ENCODE measurements around the gene TLL1. TPM values are rescaled to one million over a fixed set of nuclear protein-coding genes. Genes with fewer than 3 reads are reported as not detected.

Gene TLL1
- total RNA-seq, 1 experiment from 2014 or later: 5.0 TPM

GRCh38 chr4:165927815-165928214 lies 54.8 kb downstream of the TLL1 start:
- no peak for TF ChIP-seq EZH2 (IDR thresholded peaks at IDR 0.05; ENCODE audit: low read length, unreplicated experiment)
- no peak for TF ChIP-seq CTCF (conservative IDR thresholded peaks at IDR 0.05; ENCODE audit: low read depth, low read length)
- no peak for TF ChIP-seq EZH2phosphoT487 (IDR thresholded peaks at IDR 0.05; ENCODE audit: borderline replicate concordance, low read length)
- DNase-seq: peak; percentile 25
- BruUV-seq (replicated peaks): no TSS peak
- H3K36me3 ChIP-seq (ENCODE audit: low read depth, low read length): no peaks in the 10 kb centered on the region
- POLR2A ChIA-PET (ENCODE audit: unreplicated experiment): no interaction called here
- ATAC-seq: peak; percentile 70
- H3K4me3 ChIP-seq (ENCODE audit: low read length): no peak overlapping the region
- H2AFZ ChIP-seq (ENCODE audit: low read length): peak overlapping the region; percentile 9; the same call in 1 of the 2 replicates
- no peaks in the 10 kb centered on the region for H3F3A ChIP-seq (ENCODE audit: low read length, unreplicated experiment)
- H3K79me2 ChIP-seq (ENCODE audit: low read length): no peaks in the 10 kb centered on the region
- H3K9ac ChIP-seq (ENCODE audit: low read length): no peak overlapping the region
- intact Hi-C loops (cut with micrococcal nuclease): no loop called here
- H3K4me2 ChIP-seq (ENCODE audit: low read length): no peak overlapping the region
- H3K27ac ChIP-seq (ENCODE audit: low read length): peak overlapping the region; percentile 19; the same call in 1 of the 2 replicates
- no peaks in the 10 kb centered on the region for H4K20me1 ChIP-seq (ENCODE audit: low read length)
- peaks cover 12% of the 10 kb centered on the region for H3K4me1 ChIP-seq (ENCODE audit: insufficient read depth, low read length)
- no peaks in the 10 kb centered on the region for H3K27me3 ChIP-seq (ENCODE audit: low read length)
- no peaks in the 10 kb centered on the region for H3K9me2 ChIP-seq (replicated peaks; ENCODE audit: low read length)
- CTCF ChIA-PET: no interaction called here
- no peaks in the 10 kb centered on the region for H3K9me3 ChIP-seq (ENCODE audit: low read length)

GRCh38 chr4:165928601-165929000 lies 55.6 kb downstream of the TLL1 start:
- no peaks in the 10 kb centered on the region for H3F3A ChIP-seq (ENCODE audit: low read length, unreplicated experiment)

More at GRCh38 chr4:165928601-165929000, 55.6 kb downstream of the TLL1 start:
- Histone ChIP-seq H3K9me2 (replicated peaks; ENCODE audit: low read length) (no peaks in the 10 kb centered on the region), H3K9me3 (ENCODE audit: low read length) (no peaks in the 10 kb centered on the region), H3K4me2 (ENCODE audit: low read length) (no peak overlapping the region), H3K79me2 (ENCODE audit: low read length) (no peaks in the 10 kb centered on the region), H3K4me3 (ENCODE audit: low read length) (no peak overlapping the region), H3K36me3 (ENCODE audit: low read depth, low read length) (no peaks in the 10 kb centered on the region), H3K4me1 (ENCODE audit: insufficient read depth, low read length) (peaks cover 12% of the 10 kb centered on the region), H2AFZ (ENCODE audit: low read length) (no peak overlapping the region), H3K9ac (ENCODE audit: low read length) (no peak overlapping the region), H4K20me1 (ENCODE audit: low read length) (no peaks in the 10 kb centered on the region), H3K27ac (ENCODE audit: low read length) (no peak overlapping the region), H3K27me3 (ENCODE audit: low read length) (no peaks in the 10 kb centered on the region)
- ChIA-PET CTCF (no interaction called here), POLR2A (ENCODE audit: unreplicated experiment) (no interaction called here)
- no TSS peak for BruUV-seq (replicated peaks)
- ATAC-seq (no peak), DNase-seq (no peak)
- TF ChIP-seq EZH2phosphoT487 (IDR thresholded peaks at IDR 0.05; ENCODE audit: borderline replicate concordance, low read length): no peak
- TF ChIP-seq EZH2 (IDR thresholded peaks at IDR 0.05; ENCODE audit: low read length, unreplicated experiment): no peak
- no peak for TF ChIP-seq CTCF (conservative IDR thresholded peaks at IDR 0.05; ENCODE audit: low read depth, low read length)
- intact Hi-C loops (cut with micrococcal nuclease): no loop called here
